GM19397 (cell line): ENCODE results near the gene PRDM5.

Source experiments
- ATAC-seq: cut with Tn5 transposase; IDR thresholded peaks from one replicate; pipeline ENCODE4 v1.9.1; 2021; ENCODE audit warnings: mild to moderate bottlenecking, moderate library complexity; ENCODE audit not compliant: unreplicated experiment

Gene PRDM5

GRCh38 chr4:120824946-120825345 lies 97.6 kb downstream of the PRDM5 start:
- ATAC-seq: no peak

GRCh38 chr4:120821977-120822376 lies 100.5 kb downstream of the PRDM5 start:
- ATAC-seq: no peak

GRCh38 chr4:120821029-120821428 lies 101.5 kb downstream of the PRDM5 start:
- no peak for ATAC-seq

GRCh38 chr4:120819805-120820437 lies 102.6 kb downstream of the PRDM5 start:
- ATAC-seq: no peak

GRCh38 chr4:120816296-120816965 lies 106.1 kb downstream of the PRDM5 start:
- no peak for ATAC-seq

GRCh38 chr4:120815361-120815760 lies 107.2 kb downstream of the PRDM5 start:
- no peak for ATAC-seq

GRCh38 chr4:120814886-120815285 lies 107.6 kb downstream of the PRDM5 start:
- ATAC-seq: no peak

GRCh38 chr4:120812216-120812615 lies 110.3 kb downstream of the PRDM5 start:
- no peak for ATAC-seq

GRCh38 chr4:120809518-120809917 lies 113.0 kb downstream of the PRDM5 start:
- ATAC-seq: no peak

- no peak for ATAC-seq
These were observed 113.9 kb downstream of the PRDM5 start for GRCh38 chr4:120808475-120809141.

GRCh38 chr4:120801137-120801758 lies 121.3 kb downstream of the PRDM5 start:
- ATAC-seq: no peak

- no peak for ATAC-seq
These were observed 124.0 kb downstream of the PRDM5 start for GRCh38 chr4:120798570-120798969.

GRCh38 chr4:120796271-120796670 lies 126.3 kb downstream of the PRDM5 start:
- no peak for ATAC-seq

GRCh38 chr4:120785202-120785601 lies 137.3 kb downstream of the PRDM5 start:
- no peak for ATAC-seq

- ATAC-seq: no peak
These were observed 145.1 kb downstream of the PRDM5 start for GRCh38 chr4:120777459-120777858.

- ATAC-seq: no peak
These were observed 147.1 kb downstream of the PRDM5 start for GRCh38 chr4:120775431-120775830.

GRCh38 chr4:120773641-120774040 lies 148.9 kb downstream of the PRDM5 start:
- no peak for ATAC-seq

- ATAC-seq: no peak
These were observed 150.6 kb downstream of the PRDM5 start for GRCh38 chr4:120771907-120772306.

- ATAC-seq: no peak
These were observed 151.6 kb downstream of the PRDM5 start for GRCh38 chr4:120770897-120771296.

GRCh38 chr4:120769227-120769626 lies 153.3 kb downstream of the PRDM5 start:
- no peak for ATAC-seq

- no peak for ATAC-seq
These were observed 157.3 kb downstream of the PRDM5 start for GRCh38 chr4:120765260-120765680.

- no peak for ATAC-seq
These were observed 158.9 kb downstream of the PRDM5 start for GRCh38 chr4:120763650-120764049.
